OCI-LY3 (cell line): Measurements from ENCODE around the gene SPDL1.

Source experiments
- H2AFZ ChIP-seq: fragments of 200-600, 300-600 bp; shearing (Covaris generic); 2 replicates; pipeline ENCODE4 v1.6.0; 2014; ENCODE audit warnings: antibody characterized with exemption, low read depth, low read length
- H3K27ac ChIP-seq: fragments of 200-600, 300-600 bp; sonication (generic); 2 replicates; pipeline ENCODE4 v1.5.1; 2014; ENCODE audit warnings: mild to moderate bottlenecking, low read length, moderate library complexity, mixed read lengths
- H3K27me3 ChIP-seq: fragments of 200-600, 300-600 bp; sonication (generic); 2 replicates; pipeline ENCODE4 v1.6.1; 2014; ENCODE audit warnings: low read depth, low read length, mixed read lengths
- H3K36me3 ChIP-seq: fragments of 200-600, 300-600 bp; sonication (generic); replicated peaks from 2 replicates; pipeline ENCODE3; 2014; ENCODE audit warnings: low read depth, low read length, mixed read lengths
- H3K4me1 ChIP-seq: fragments of 300-600, 200-600 bp; sonication (generic); 2 replicates; pipeline ENCODE4 v1.6.1; 2014; ENCODE audit warnings: low read length, mixed read lengths
- H3K4me2 ChIP-seq: fragments of 200-600, 300-600 bp; sonication (generic); 2 replicates; pipeline ENCODE4 v1.6.1; 2014; ENCODE audit warnings: low read length, mixed read lengths
- H3K4me3 ChIP-seq: fragments of 300-600, 200-600 bp; sonication (generic); 2 replicates; pipeline ENCODE4 v1.5.1; 2014; ENCODE audit warnings: antibody characterized with exemption, mild to moderate bottlenecking, low read length, moderate library complexity
- H3K79me2 ChIP-seq: fragments of 300-600, 200-600 bp; shearing (Covaris generic); 2 replicates; pipeline ENCODE4 v1.6.1; 2014; ENCODE audit warnings: mild to moderate bottlenecking, low read length, mixed read lengths
- H3K9ac ChIP-seq: fragments of 300-600, 200-600 bp; shearing (Covaris generic); 2 replicates; pipeline ENCODE4 v1.6.0; 2014; ENCODE audit warnings: mild to moderate bottlenecking, low read length, moderate library complexity
- H3K9me3 ChIP-seq: fragments of 200-600, 300-600 bp; shearing (Covaris generic); 2 replicates; pipeline ENCODE4 v1.6.1; 2014; ENCODE audit warnings: low read length, mixed read lengths; ENCODE audit not compliant: insufficient read depth
- H4K20me1 ChIP-seq: fragments of 200-600, 300-600 bp; sonication (generic); 2 replicates; pipeline ENCODE4 v1.6.1; 2016; ENCODE audit warnings: low read length, mixed read lengths; ENCODE audit not compliant: insufficient read depth
- EZH2phosphoT487 ChIP-seq: fragments of 200-600 bp; shearing (Covaris generic); IDR thresholded peaks from 2 replicates; pipeline ENCODE4 v1.6.1; 2018; ENCODE audit warnings: antibody characterized with exemption, mixed run types, low read depth
- TF ChIP-seq, protein P1 (sequence below): fragments of 200-600, 300-600 bp; sonication (generic); IDR thresholded peaks from 2 replicates; pipeline ENCODE4 v1.5.1; 2014; ENCODE audit warnings: antibody characterized with exemption, low read length, low read depth

The SPDL1 gene

DNA sequence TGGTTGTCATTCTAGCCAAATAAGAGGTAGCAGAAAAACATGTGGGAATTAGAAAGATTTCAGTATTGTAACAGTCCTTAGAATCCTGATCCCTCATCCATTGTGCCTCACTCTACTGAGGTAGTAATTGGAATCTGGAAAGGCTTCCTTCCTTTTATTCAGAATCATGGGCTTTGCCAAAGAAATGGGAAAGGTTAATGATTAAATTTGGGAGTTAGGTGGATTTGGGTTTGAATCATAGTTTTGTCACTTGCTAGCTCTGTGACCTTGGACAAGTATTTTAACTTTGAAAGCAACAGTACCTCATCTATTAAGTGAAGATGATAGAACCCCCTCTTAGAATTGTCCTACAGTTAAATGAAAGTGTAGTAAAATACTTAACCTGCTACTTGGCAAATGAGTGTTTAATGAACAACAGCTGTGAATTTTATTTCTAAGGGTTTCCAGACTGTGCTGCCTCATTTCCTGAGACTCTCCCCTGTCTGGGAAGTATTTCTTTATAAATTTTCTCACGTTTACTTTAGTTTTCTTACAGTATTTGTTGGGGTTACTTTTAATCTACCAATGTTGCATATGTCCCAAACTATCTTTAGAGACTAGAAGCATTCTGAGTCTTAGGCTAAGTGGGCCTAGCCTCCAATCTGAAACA is 11.7 kb downstream of the SPDL1 start:
- H3K9ac ChIP-seq = no peak overlapping the region
- no peak overlapping the region for H3K4me3 ChIP-seq
- no peak overlapping the region for H2AFZ ChIP-seq
- no peaks in the 10 kb centered on the region for H4K20me1 ChIP-seq
- H3K4me1 ChIP-seq = peaks cover 6% of the 10 kb centered on the region; the same call in 1 of the 2 replicates
- no peaks in the 10 kb centered on the region for H3K9me3 ChIP-seq
- H3K27ac ChIP-seq = no peak overlapping the region
- peaks cover 76% of the 10 kb centered on the region for H3K36me3 ChIP-seq
- H3K79me2 ChIP-seq = no peaks in the 10 kb centered on the region
- H3K27me3 ChIP-seq = no peaks in the 10 kb centered on the region
- H3K4me2 ChIP-seq = no peak overlapping the region
- TF ChIP-seq, protein P1, sequence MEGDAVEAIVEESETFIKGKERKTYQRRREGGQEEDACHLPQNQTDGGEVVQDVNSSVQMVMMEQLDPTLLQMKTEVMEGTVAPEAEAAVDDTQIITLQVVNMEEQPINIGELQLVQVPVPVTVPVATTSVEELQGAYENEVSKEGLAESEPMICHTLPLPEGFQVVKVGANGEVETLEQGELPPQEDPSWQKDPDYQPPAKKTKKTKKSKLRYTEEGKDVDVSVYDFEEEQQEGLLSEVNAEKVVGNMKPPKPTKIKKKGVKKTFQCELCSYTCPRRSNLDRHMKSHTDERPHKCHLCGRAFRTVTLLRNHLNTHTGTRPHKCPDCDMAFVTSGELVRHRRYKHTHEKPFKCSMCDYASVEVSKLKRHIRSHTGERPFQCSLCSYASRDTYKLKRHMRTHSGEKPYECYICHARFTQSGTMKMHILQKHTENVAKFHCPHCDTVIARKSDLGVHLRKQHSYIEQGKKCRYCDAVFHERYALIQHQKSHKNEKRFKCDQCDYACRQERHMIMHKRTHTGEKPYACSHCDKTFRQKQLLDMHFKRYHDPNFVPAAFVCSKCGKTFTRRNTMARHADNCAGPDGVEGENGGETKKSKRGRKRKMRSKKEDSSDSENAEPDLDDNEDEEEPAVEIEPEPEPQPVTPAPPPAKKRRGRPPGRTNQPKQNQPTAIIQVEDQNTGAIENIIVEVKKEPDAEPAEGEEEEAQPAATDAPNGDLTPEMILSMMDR = no peak
- TF ChIP-seq EZH2phosphoT487 = no peak

GRCh38 chr5:169599451-169599850 is 15.9 kb downstream of the SPDL1 start:
- Histone ChIP-seq H3K27me3 (no peaks in the 10 kb centered on the region), H3K27ac (no peak overlapping the region), H3K4me2 (no peak overlapping the region), H3K36me3 (peaks cover 79% of the 10 kb centered on the region), H3K9me3 (no peaks in the 10 kb centered on the region), H3K4me1 (peaks cover 6% of the 10 kb centered on the region; the same call in 1 of the 2 replicates), H2AFZ (no peak overlapping the region), H3K9ac (no peak overlapping the region), H3K79me2 (no peaks in the 10 kb centered on the region), H4K20me1 (no peaks in the 10 kb centered on the region), H3K4me3 (no peak overlapping the region)
- TF ChIP-seq EZH2phosphoT487 = no peak
- TF ChIP-seq, protein P1 = no peak

GRCh38 chr5:169602535-169602934 is 19.0 kb downstream of the SPDL1 start:
- H3K27me3 ChIP-seq = no peaks in the 10 kb centered on the region
- H3K9ac ChIP-seq = no peak overlapping the region
- peaks cover 61% of the 10 kb centered on the region for H3K36me3 ChIP-seq

DNA sequence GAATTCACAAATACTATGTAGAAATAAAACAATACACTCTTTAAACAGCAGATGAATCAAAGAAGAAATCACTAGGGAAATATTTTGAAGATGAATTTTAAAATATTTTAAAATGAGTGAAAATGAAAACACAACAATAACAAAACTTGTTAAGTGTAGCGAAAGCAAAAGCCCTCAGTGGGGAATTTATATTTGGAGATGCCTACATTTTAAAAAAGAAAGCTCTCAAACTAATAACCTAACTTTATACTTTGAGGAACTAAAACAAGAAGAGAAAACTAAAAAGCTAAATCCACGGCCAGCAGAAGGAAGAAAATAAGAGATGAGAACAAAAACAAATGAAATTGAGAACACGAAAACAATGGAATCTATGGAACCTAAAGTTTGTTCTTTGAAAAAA is 22.7 kb downstream of the SPDL1 start:
- TF ChIP-seq, protein P1 = no peak
- no peak for TF ChIP-seq EZH2phosphoT487
- no peaks in the 10 kb centered on the region for H3K79me2 ChIP-seq
- H3K36me3 ChIP-seq = peaks cover 32% of the 10 kb centered on the region
- peaks cover 4% of the 10 kb centered on the region; the same call in 1 of the 2 replicates for H3K9me3 ChIP-seq
- no peak overlapping the region for H2AFZ ChIP-seq
- H3K4me1 ChIP-seq = peaks cover 15% of the 10 kb centered on the region
- H3K27me3 ChIP-seq = no peaks in the 10 kb centered on the region
- 0 out of 2 replicates have a peak, but pooled peaks cover 3% of the 10 kb centered on the region for H4K20me1 ChIP-seq
- no peak overlapping the region for H3K4me3 ChIP-seq
- H3K27ac ChIP-seq = no peak overlapping the region
- no peak overlapping the region for H3K9ac ChIP-seq
- no peak overlapping the region for H3K4me2 ChIP-seq

More at GRCh38 chr5:169602535-169602934, 19.0 kb downstream of the SPDL1 start:
- TF ChIP-seq EZH2phosphoT487 = no peak
- TF ChIP-seq, protein P1 = no peak
- no peak overlapping the region for H3K4me3 ChIP-seq
- H3K4me2 ChIP-seq = no peak overlapping the region
- no peaks in the 10 kb centered on the region for H3K9me3 ChIP-seq
- H3K4me1 ChIP-seq = peaks cover 13% of the 10 kb centered on the region
- no peaks in the 10 kb centered on the region for H3K79me2 ChIP-seq
- no peak overlapping the region for H3K27ac ChIP-seq
- H2AFZ ChIP-seq = no peak overlapping the region
- H4K20me1 ChIP-seq = 0 out of 2 replicates have a peak, but pooled peaks cover 3% of the 10 kb centered on the region
